OCI-LY3 (cell line): ENCODE results near the gene IL2RA.

Source experiments
- H2AFZ ChIP-seq: fragments of 200-600, 300-600 bp; shearing (Covaris generic); 2 replicates; pipeline ENCODE4 v1.6.0; 2014; ENCODE audit warnings: antibody characterized with exemption, low read depth, low read length
- H3K27ac ChIP-seq: fragments of 200-600, 300-600 bp; sonication (generic); 2 replicates; pipeline ENCODE4 v1.5.1; 2014; ENCODE audit warnings: mild to moderate bottlenecking, low read length, moderate library complexity, mixed read lengths
- H3K27me3 ChIP-seq: fragments of 200-600, 300-600 bp; sonication (generic); 2 replicates; pipeline ENCODE4 v1.6.1; 2014; ENCODE audit warnings: low read depth, low read length, mixed read lengths
- H3K36me3 ChIP-seq: fragments of 200-600, 300-600 bp; sonication (generic); replicated peaks from 2 replicates; pipeline ENCODE3; 2014; ENCODE audit warnings: low read depth, low read length, mixed read lengths
- H3K4me1 ChIP-seq: fragments of 300-600, 200-600 bp; sonication (generic); 2 replicates; pipeline ENCODE4 v1.6.1; 2014; ENCODE audit warnings: low read length, mixed read lengths
- H3K4me2 ChIP-seq: fragments of 200-600, 300-600 bp; sonication (generic); 2 replicates; pipeline ENCODE4 v1.6.1; 2014; ENCODE audit warnings: low read length, mixed read lengths
- H3K4me3 ChIP-seq: fragments of 300-600, 200-600 bp; sonication (generic); 2 replicates; pipeline ENCODE4 v1.5.1; 2014; ENCODE audit warnings: antibody characterized with exemption, mild to moderate bottlenecking, low read length, moderate library complexity
- H3K79me2 ChIP-seq: fragments of 300-600, 200-600 bp; shearing (Covaris generic); 2 replicates; pipeline ENCODE4 v1.6.1; 2014; ENCODE audit warnings: mild to moderate bottlenecking, low read length, mixed read lengths
- H3K9ac ChIP-seq: fragments of 300-600, 200-600 bp; shearing (Covaris generic); 2 replicates; pipeline ENCODE4 v1.6.0; 2014; ENCODE audit warnings: mild to moderate bottlenecking, low read length, moderate library complexity
- H3K9me3 ChIP-seq: fragments of 200-600, 300-600 bp; shearing (Covaris generic); 2 replicates; pipeline ENCODE4 v1.6.1; 2014; ENCODE audit warnings: low read length, mixed read lengths; ENCODE audit not compliant: insufficient read depth
- H4K20me1 ChIP-seq: fragments of 200-600, 300-600 bp; sonication (generic); 2 replicates; pipeline ENCODE4 v1.6.1; 2016; ENCODE audit warnings: low read length, mixed read lengths; ENCODE audit not compliant: insufficient read depth
- CTCF ChIP-seq: fragments of 200-600, 300-600 bp; sonication (generic); IDR thresholded peaks from 2 replicates; pipeline ENCODE4 v1.5.1; 2014; ENCODE audit warnings: antibody characterized with exemption, low read length, low read depth
- EZH2phosphoT487 ChIP-seq: fragments of 200-600 bp; shearing (Covaris generic); IDR thresholded peaks from 2 replicates; pipeline ENCODE4 v1.6.1; 2018; ENCODE audit warnings: antibody characterized with exemption, mixed run types, low read depth

IL2RA gene

GRCh38 chr10:6036861-6037321 is 25.3 kb downstream of the IL2RA start:
- H3K4me1 ChIP-seq = no peaks in the 10 kb centered on the region
- no peak for TF ChIP-seq CTCF
- no peak for TF ChIP-seq EZH2phosphoT487
- H3K27ac ChIP-seq = no peak overlapping the region
- no peaks in the 10 kb centered on the region; the same call in 1 of the 2 replicates for H4K20me1 ChIP-seq
- no peak overlapping the region for H3K4me3 ChIP-seq
- no peak overlapping the region for H3K4me2 ChIP-seq
- no peaks in the 10 kb centered on the region for H3K9me3 ChIP-seq
- H3K9ac ChIP-seq = no peak overlapping the region
- H3K36me3 ChIP-seq = peaks cover 11% of the 10 kb centered on the region
- no peaks in the 10 kb centered on the region for H3K27me3 ChIP-seq
- H3K79me2 ChIP-seq = no peaks in the 10 kb centered on the region
- no peak overlapping the region for H2AFZ ChIP-seq

GRCh38 chr10:6035931-6036575 is 26.1 kb downstream of the IL2RA start:
- no peak overlapping the region for H3K9ac ChIP-seq
- H3K27ac ChIP-seq = no peak overlapping the region
- no peak overlapping the region for H3K4me3 ChIP-seq
- TF ChIP-seq CTCF = no peak
- no peak for TF ChIP-seq EZH2phosphoT487
- H3K9me3 ChIP-seq = peaks cover 1% of the 10 kb centered on the region; the same call in 1 of the 2 replicates
- no peaks in the 10 kb centered on the region for H3K79me2 ChIP-seq
- H3K27me3 ChIP-seq = no peaks in the 10 kb centered on the region
- H2AFZ ChIP-seq = no peak overlapping the region
- no peaks in the 10 kb centered on the region; the same call in 1 of the 2 replicates for H4K20me1 ChIP-seq
- peaks cover 12% of the 10 kb centered on the region for H3K36me3 ChIP-seq
- no peaks in the 10 kb centered on the region for H3K4me1 ChIP-seq
- H3K4me2 ChIP-seq = no peak overlapping the region

GRCh38 chr10:6035101-6035834 is 26.9 kb downstream of the IL2RA start:
- Histone ChIP-seq H3K27ac (no peak overlapping the region), H4K20me1 (no peaks in the 10 kb centered on the region; the same call in 1 of the 2 replicates), H3K4me2 (no peak overlapping the region), H3K79me2 (no peaks in the 10 kb centered on the region), H2AFZ (no peak overlapping the region), H3K36me3 (peaks cover 18% of the 10 kb centered on the region), H3K9ac (no peak overlapping the region), H3K4me1 (no peaks in the 10 kb centered on the region), H3K27me3 (no peaks in the 10 kb centered on the region), H3K9me3 (peaks cover 9% of the 10 kb centered on the region; the same call in 1 of the 2 replicates), H3K4me3 (no peak overlapping the region)
- TF ChIP-seq EZH2phosphoT487 = no peak
- no peak for TF ChIP-seq CTCF

GRCh38 chr10:6034371-6034770 is 27.8 kb downstream of the IL2RA start:
- Histone ChIP-seq H3K36me3 (peaks cover 11% of the 10 kb centered on the region), H2AFZ (no peak overlapping the region), H4K20me1 (no peaks in the 10 kb centered on the region; the same call in 1 of the 2 replicates)

More at GRCh38 chr10:6034371-6034770, 27.8 kb downstream of the IL2RA start:
- Histone ChIP-seq H3K27ac (no peak overlapping the region), H3K9me3 (peaks cover 11% of the 10 kb centered on the region; the same call in 1 of the 2 replicates), H3K27me3 (no peaks in the 10 kb centered on the region), H3K79me2 (no peaks in the 10 kb centered on the region), H3K4me1 (no peaks in the 10 kb centered on the region), H3K9ac (no peak overlapping the region), H3K4me2 (no peak overlapping the region), H3K4me3 (no peak overlapping the region)
- no peak for TF ChIP-seq EZH2phosphoT487
- TF ChIP-seq CTCF = no peak
